Psoas muscle (tissue), 8 donors: Measurements from ENCODE around the gene COCH. TPM values are rescaled to one million over a fixed set of nuclear protein-coding genes. Genes with fewer than 3 reads are reported as not detected.

Experiments used
- ATAC-seq, 4 donors: fragments of 200-7000 bp; cut with Tn5 transposase; one replicate each; pipeline ENCODE4 v1.9.1; 2020; ENCODE audit warnings: moderate library complexity in 3 of 4, mild to moderate bottlenecking in 2 of 4
- DNase-seq, 2 donors: peaks; one replicate each; pipeline ENCODE4 v3.0.0-alpha.2; 2020
- H3K27ac ChIP-seq: fragments of 200-600 bp; one replicate; pipeline ENCODE4 v1.8.0; 2022
- H3K27me3 ChIP-seq, 3 donors: fragments of 200-600 bp in 1 of 3; one replicate each; pipeline versions ENCODE4 v1.6.1 to v1.8.0; 2013 to 2022; ENCODE audit warnings: low read length in 2 of 3, mild to moderate bottlenecking in 2 of 3, moderate library complexity in 1 of 3; ENCODE audit not compliant: insufficient read depth in 3 of 3
- H3K36me3 ChIP-seq, 2 donors: fragments of 200-600 bp in 1 of 2; one replicate each; pipeline versions ENCODE4 v1.6.1 to v1.8.0; 2013 to 2022; ENCODE audit warnings: low read depth in 1 of 2, mild to moderate bottlenecking in 1 of 2, moderate library complexity in 1 of 2; ENCODE audit not compliant: insufficient read depth in 1 of 2
- H3K4me1 ChIP-seq: fragments of 200-600 bp; one replicate; pipeline ENCODE4 v1.8.0; 2022
- H3K4me3 ChIP-seq: fragments of 200-600 bp; one replicate; pipeline ENCODE4 v1.8.0; 2022; ENCODE audit warnings: mild to moderate bottlenecking
- H3K9me3 ChIP-seq: fragments of 200-600 bp; one replicate; pipeline ENCODE4 v1.8.0; 2022
- WGBS, 3 donors: extraction: QIAGEN DNeasy Blood & Tissue Kit; methylation state at CpG; one replicate each; pipeline versions ENCODE4 v1.1.6 to v1.1.7; 2013; 5-methylcytosine and 5-hydroxymethylcytosine counted together
- intact Hi-C, 2 donors: fragments of 100-400 bp; cut with DNase I; formaldehyde crosslinking; loops; one replicate each; pipeline versions ENCODE4 v1.11.0 to v1.14.2; 2022
- polyA plus RNA-seq, 3 donors: library from polyadenylated mRNA; stranded (reverse); fragments of 200-250 nt; gene quantifications; one replicate each; pipeline ENCODE4 v1.2.3, GENCODE V29; 2013
- total RNA-seq, 4 donors: library from RNA; stranded (reverse); fragmentation: NEBNext Ultra II Directional in 2 of 4; extraction: Animal tissue kit (Norgen Biotek cat#: 25700) in 2 of 4; gene quantifications; one replicate each; pipeline versions ENCODE4 v1.2.1 to v1.2.4, GENCODE V29; 2021 to 2023
- TF ChIP-seq, protein P1 (sequence below): fragments of 200-600 bp; IDR thresholded peaks from one replicate; pipeline ENCODE4 v1.8.0; 2022; ENCODE audit warnings: antibody characterized with exemption
- donor health status: healthy with polysubstance abuse.
- donor health status: DM: no; HTN: no; CAD: no; lungs with moderate emphysema.
- donor health status: Bipolar disorder and iron deficiency.
- donor health status: healthy.
- donor health status: DM: yes; HTN: yes; CAD: no.
- donor health status: DM: no; HTN: no; CAD: no.
- donor health status: DM: no; HTN: no; CAD: no.
- donor health status: DM: yes; HTN: yes; CAD: no.

COCH gene
- total and polyA plus RNA-seq, 7 donors: 0.32 to 1.4 (median 0.52) TPM

DNA sequence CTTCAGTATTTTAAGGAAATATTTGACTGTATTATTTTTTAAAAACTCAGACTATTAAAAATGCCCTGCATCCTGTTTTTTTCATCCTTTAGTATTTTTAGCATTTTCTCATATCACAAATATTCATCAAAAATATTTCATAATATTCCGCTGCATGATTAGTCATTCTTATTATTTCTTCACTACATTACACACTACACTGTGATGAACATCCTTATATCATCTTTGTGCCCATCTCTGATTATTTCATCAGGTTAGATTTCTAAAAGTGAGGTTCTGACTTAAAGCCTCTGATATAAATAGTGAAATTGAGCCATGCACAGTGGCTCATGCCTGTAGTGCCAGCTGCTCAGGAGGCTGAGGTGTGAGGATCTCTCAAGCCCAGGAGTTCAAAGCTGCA lies 8.1 kb downstream of the COCH start:
- no peak overlapping the region for H3K27ac ChIP-seq
- H3K4me1 ChIP-seq: no peaks in the 10 kb centered on the region
- WGBS, 3 donors: 46 to 98% (median 86%) methylated on average over 1 of the region's 1 CpG
- H3K36me3 ChIP-seq: no peaks in the 10 kb centered on the region
- intact Hi-C loops: no loop called here
- DNase-seq (no peak), ATAC-seq (peak in 1 of 4 donors; percentile 21)
- H3K9me3 ChIP-seq: no peaks in the 10 kb centered on the region
- H3K4me3 ChIP-seq: no peak overlapping the region
- no peaks in the 10 kb centered on the region for H3K27me3 ChIP-seq
- TF ChIP-seq, protein P1, sequence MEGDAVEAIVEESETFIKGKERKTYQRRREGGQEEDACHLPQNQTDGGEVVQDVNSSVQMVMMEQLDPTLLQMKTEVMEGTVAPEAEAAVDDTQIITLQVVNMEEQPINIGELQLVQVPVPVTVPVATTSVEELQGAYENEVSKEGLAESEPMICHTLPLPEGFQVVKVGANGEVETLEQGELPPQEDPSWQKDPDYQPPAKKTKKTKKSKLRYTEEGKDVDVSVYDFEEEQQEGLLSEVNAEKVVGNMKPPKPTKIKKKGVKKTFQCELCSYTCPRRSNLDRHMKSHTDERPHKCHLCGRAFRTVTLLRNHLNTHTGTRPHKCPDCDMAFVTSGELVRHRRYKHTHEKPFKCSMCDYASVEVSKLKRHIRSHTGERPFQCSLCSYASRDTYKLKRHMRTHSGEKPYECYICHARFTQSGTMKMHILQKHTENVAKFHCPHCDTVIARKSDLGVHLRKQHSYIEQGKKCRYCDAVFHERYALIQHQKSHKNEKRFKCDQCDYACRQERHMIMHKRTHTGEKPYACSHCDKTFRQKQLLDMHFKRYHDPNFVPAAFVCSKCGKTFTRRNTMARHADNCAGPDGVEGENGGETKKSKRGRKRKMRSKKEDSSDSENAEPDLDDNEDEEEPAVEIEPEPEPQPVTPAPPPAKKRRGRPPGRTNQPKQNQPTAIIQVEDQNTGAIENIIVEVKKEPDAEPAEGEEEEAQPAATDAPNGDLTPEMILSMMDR: no peak

DNA sequence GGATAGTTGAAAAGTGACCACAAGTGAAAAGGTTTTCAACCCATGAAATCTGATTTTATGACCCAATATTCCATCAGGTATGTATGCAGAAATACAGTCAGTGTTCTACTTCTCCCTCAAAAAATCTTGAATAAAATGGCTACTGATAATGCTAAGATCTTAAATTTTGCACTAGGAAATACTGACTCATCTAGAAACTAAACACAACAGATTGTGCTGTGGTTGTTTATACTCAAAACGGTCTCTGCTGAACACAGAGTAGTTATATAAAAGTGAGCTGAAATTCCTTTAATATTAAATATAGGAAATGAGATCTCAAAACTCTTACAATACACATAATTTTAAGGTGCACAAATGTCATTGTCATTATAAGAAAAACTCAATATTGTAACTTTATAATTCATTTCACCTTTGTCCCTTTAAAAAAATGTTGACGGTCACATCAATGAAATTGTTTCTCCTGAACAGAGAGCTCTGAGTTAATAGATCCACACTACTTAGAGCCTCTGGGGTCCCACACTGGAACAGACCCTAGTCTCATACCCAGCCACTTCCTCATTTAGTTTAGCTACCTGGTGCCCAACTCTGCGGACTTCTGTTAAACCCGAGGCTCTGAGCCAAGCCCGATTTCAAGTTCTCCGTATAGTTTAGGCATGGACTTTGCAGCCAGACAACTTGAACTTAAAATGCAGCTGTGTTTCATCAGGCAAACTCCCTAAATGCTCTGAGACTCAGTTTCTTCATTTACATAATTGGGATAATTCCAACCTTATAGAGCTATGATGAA lies 9.3 kb downstream of the COCH start:
- no peaks in the 10 kb centered on the region for H3K36me3 ChIP-seq
- no peaks in the 10 kb centered on the region for H3K27me3 ChIP-seq
- no peaks in the 10 kb centered on the region for H3K4me1 ChIP-seq
- H3K9me3 ChIP-seq: no peaks in the 10 kb centered on the region
- DNase-seq (no peak), ATAC-seq (no peak)
- no peak overlapping the region for H3K4me3 ChIP-seq
- intact Hi-C loops: no loop called here
- TF ChIP-seq, protein P1: no peak
- 74 to 81% (median 78%) methylated on average over 6 of the region's 6 CpGs for WGBS, 3 donors
- no peak overlapping the region for H3K27ac ChIP-seq

DNA sequence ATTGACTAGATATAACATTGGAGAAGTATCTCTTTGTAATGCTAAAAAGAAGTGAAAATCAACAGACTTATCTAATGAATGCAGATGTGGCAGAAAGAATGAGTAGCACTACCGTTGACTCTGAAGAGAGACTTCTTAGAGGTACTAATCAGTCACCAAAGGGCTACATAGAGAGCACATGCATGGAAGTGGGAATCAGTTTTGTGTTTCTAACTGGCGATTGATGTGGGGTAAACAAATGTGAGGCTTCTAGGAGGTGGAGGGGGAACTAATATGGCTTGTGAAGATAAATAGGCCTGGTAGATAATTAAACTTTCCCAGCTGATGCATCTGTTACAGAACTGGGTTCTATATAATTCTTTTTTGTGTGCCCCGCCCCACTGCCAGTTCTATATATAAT lies 10.5 kb downstream of the COCH start:
- intact Hi-C loops: no loop called here
- no peak overlapping the region for H3K27ac ChIP-seq
- TF ChIP-seq, protein P1: no peak

DNA sequence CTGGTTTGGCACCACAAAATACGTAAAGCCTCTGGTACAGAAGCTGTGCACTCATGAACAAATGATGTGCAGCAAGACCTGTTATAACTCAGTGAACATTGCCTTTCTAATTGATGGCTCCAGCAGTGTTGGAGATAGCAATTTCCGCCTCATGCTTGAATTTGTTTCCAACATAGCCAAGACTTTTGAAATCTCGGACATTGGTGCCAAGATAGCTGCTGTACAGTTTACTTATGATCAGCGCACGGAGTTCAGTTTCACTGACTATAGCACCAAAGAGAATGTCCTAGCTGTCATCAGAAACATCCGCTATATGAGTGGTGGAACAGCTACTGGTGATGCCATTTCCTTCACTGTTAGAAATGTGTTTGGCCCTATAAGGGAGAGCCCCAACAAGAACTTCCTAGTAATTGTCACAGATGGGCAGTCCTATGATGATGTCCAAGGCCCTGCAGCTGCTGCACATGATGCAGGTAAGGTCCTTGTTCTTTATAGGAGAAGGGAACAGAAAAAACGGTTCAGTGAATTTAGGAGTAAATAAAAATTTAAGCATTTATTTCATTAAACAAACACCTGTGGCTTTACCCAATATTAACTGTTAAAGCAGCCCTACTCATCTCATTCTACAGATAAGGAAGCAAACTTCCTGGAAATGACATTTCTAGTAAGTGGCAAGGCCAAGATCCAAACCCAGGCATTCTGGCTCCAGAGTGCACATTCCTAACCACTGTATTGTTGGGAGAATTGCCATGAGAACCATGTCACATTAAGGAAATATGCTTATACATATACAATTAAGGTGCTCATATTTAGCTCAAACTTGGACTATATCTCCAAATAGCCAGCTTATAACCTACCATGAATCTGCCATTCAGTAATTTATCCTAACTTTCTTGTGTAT lies 11.7 kb downstream of the COCH start:
- no peak for DNase-seq
- no peaks in the 10 kb centered on the region for H3K27me3 ChIP-seq
- no peaks in the 10 kb centered on the region for H3K4me1 ChIP-seq
- intact Hi-C loops: no loop called here
- no peaks in the 10 kb centered on the region for H3K36me3 ChIP-seq
- ATAC-seq: peak in 1 of 4 donors; percentile 38
- TF ChIP-seq, protein P1: no peak
- H3K4me3 ChIP-seq: no peak overlapping the region
- WGBS, 3 donors: 88 to 91% (median 89%) methylated on average over 7 of the region's 7 CpGs
- no peak overlapping the region for H3K27ac ChIP-seq
- no peaks in the 10 kb centered on the region for H3K9me3 ChIP-seq

More for the DNA sequence above, 10.5 kb downstream of the COCH start:
- ATAC-seq: no peak
- H3K36me3 ChIP-seq: no peaks in the 10 kb centered on the region
- H3K4me1 ChIP-seq: no peaks in the 10 kb centered on the region
- DNase-seq: no peak
- H3K27me3 ChIP-seq: no peaks in the 10 kb centered on the region
- 87 to 90% (median 89%) methylated on average over 3 of the region's 3 CpGs for WGBS, 3 donors
- H3K4me3 ChIP-seq: no peak overlapping the region
- no peaks in the 10 kb centered on the region for H3K9me3 ChIP-seq
